Liver (tissue), 9 donors: ENCODE results near the gene TRIM3. TPM values are rescaled to one million over a fixed set of nuclear protein-coding genes. Genes with fewer than 3 reads are reported as not detected.

Source experiments
- DNase-seq: peaks from one replicate; pipeline ENCODE4 v3.0.0-alpha.2; 2017; ENCODE audit warnings: low spot score
- H3K27ac ChIP-seq, 2 donors: one replicate each; pipeline ENCODE4 v1.7.0; 2013; ENCODE audit warnings: inconsistent platforms in 2 of 2, low read length in 2 of 2, control low read depth in 1 of 2, low read depth in 1 of 2, mild to moderate bottlenecking in 1 of 2
- H3K27me3 ChIP-seq, 4 donors: one replicate each; pipeline versions ENCODE4 v1.6.1 to v1.7.0; 2013; ENCODE audit warnings: low read length in 3 of 4, inconsistent platforms in 1 of 4, mild to moderate bottlenecking in 1 of 4, moderate library complexity in 1 of 4; ENCODE audit not compliant: control insufficient read depth in 4 of 4, insufficient read depth in 4 of 4
- H3K36me3 ChIP-seq, 4 donors: one replicate each; pipeline versions ENCODE4 v1.6.1 to v1.7.0; 2013; ENCODE audit warnings: low read length in 3 of 4, mild to moderate bottlenecking in 3 of 4, low read depth in 1 of 4, moderate library complexity in 1 of 4; ENCODE audit not compliant: control insufficient read depth in 4 of 4, insufficient read depth in 3 of 4
- H3K4me1 ChIP-seq, 4 donors: one replicate each; pipeline versions ENCODE4 v1.6.1 to v1.7.0; 2013; ENCODE audit warnings: low read length in 3 of 4, mild to moderate bottlenecking in 3 of 4, moderate library complexity in 1 of 4; ENCODE audit not compliant: control insufficient read depth in 4 of 4, insufficient read depth in 4 of 4
- H3K4me3 ChIP-seq, 3 donors: one replicate each; pipeline versions ENCODE4 v1.6.1 to v1.7.0; 2013; ENCODE audit warnings: low read length in 3 of 3, control low read depth in 1 of 3, low read depth in 1 of 3, mild to moderate bottlenecking in 1 of 3
- H3K9ac ChIP-seq, 2 donors: one replicate each; pipeline ENCODE4 v1.7.0; 2013; ENCODE audit warnings: low read length in 2 of 2, mild to moderate bottlenecking in 2 of 2, moderate library complexity in 2 of 2, control low read depth in 1 of 2, low read depth in 1 of 2
- H3K9me3 ChIP-seq, 4 donors: one replicate each; pipeline versions ENCODE4 v1.6.1 to v1.7.0; 2013; ENCODE audit warnings: low read length in 3 of 4; ENCODE audit not compliant: control insufficient read depth in 4 of 4
- CTCF ChIP-seq: fragments of 150-350 bp; IDR thresholded peaks from 2 replicates; pipeline ENCODE4 v1.5.1; 2017; ENCODE audit warnings: improper control_type of control experiment, low read depth, low read length; ENCODE audit not compliant: missing input control
- EGR1 ChIP-seq, 2 donors: IDR thresholded peaks; 2 replicates each; pipeline ENCODE4 v1.6.1; 2016 to 2018; ENCODE audit warnings: antibody characterized with exemption in 2 of 2, low read depth in 2 of 2
- FOXA2 ChIP-seq: IDR thresholded peaks from 2 replicates; pipeline ENCODE4 v1.6.1; 2016; ENCODE audit warnings: antibody characterized with exemption
- GABPA ChIP-seq, 2 donors: IDR thresholded peaks in 1 of 2; conservative IDR thresholded peaks in 1 of 2; 2 replicates each; pipeline ENCODE4 v1.6.1; 2016; ENCODE audit warnings: antibody characterized with exemption in 2 of 2, mild to moderate bottlenecking in 1 of 2, moderate library complexity in 1 of 2
- HNF4A ChIP-seq, 2 donors: conservative IDR thresholded peaks; 2 replicates each; pipeline ENCODE4 v1.6.1; 2016; ENCODE audit warnings: antibody characterized with exemption in 2 of 2, mild to moderate bottlenecking in 2 of 2
- JUND ChIP-seq, 2 donors: IDR thresholded peaks; 2 replicates each; pipeline ENCODE4 v1.6.1; 2016; ENCODE audit warnings: antibody characterized with exemption in 2 of 2
- NR2F2 ChIP-seq: IDR thresholded peaks from 2 replicates; pipeline ENCODE4 v1.6.1; 2016; ENCODE audit warnings: antibody characterized with exemption
- REST ChIP-seq: IDR thresholded peaks from 2 replicates; pipeline ENCODE4 v1.6.1; 2016; ENCODE audit warnings: antibody characterized with exemption, mild to moderate bottlenecking
- RXRA ChIP-seq, 2 donors: IDR thresholded peaks; 2 replicates each; pipeline ENCODE4 v1.6.1; 2017 to 2018; ENCODE audit warnings: antibody characterized with exemption in 2 of 2, mild to moderate bottlenecking in 1 of 2
- SP1 ChIP-seq: IDR thresholded peaks from 2 replicates; pipeline ENCODE4 v1.6.1; 2018; ENCODE audit warnings: antibody characterized with exemption, mild to moderate bottlenecking
- TAF1 ChIP-seq: conservative IDR thresholded peaks from 2 replicates; pipeline ENCODE4 v1.6.1; 2016; ENCODE audit warnings: antibody characterized with exemption, mild to moderate bottlenecking
- YY1 ChIP-seq: IDR thresholded peaks from 2 replicates; pipeline ENCODE4 v1.6.1; 2016; ENCODE audit warnings: antibody characterized with exemption, mild to moderate bottlenecking
- WGBS: extraction: QIAGEN DNeasy Blood & Tissue Kit; methylation state at CpG from one replicate; pipeline ENCODE4 v1.1.7; 2013; 5-methylcytosine and 5-hydroxymethylcytosine counted together
- polyA plus RNA-seq, 2 donors: library from polyadenylated mRNA; stranded (reverse) in 1 of 2; unstranded in 1 of 2; fragments of 200-250 nt in 1 of 2; fragments of >200 nt in 1 of 2; fragmentation: Nextera tagmentation in 1 of 2; extraction: Ambion mirVana in 1 of 2; gene quantifications; one replicate each; pipeline versions ENCODE4 v1.2.1 to v1.2.3, GENCODE V29; 2013 to 2015
- total RNA-seq, 2 donors: library from RNA; depleted of rRNA; stranded (reverse); fragments of >200 nt; gene quantifications; one replicate each; pipeline ENCODE4 v1.2.3, GENCODE V29; 2014
- donor health status: healthy.
- donor health status: healthy.
- donor health status: healthy.
- donor health status: healthy.
- donor health status: healthy.

TRIM3 gene
- total and polyA plus RNA-seq, 4 donors: 5.2 to 12.7 (median 9.1) TPM

GRCh38 chr11:6468712-6469495, 4.8 kb downstream of the TRIM3 start:
- Histone ChIP-seq H3K9me3 (no peaks in the 10 kb centered on the region), H3K27me3 (no peaks in the 10 kb centered on the region), H3K4me3 (no peak overlapping the region), H3K4me1 (peaks cover 3 to 13% (median 7%) of the 10 kb centered on the region in 4 donors), H3K36me3 (peaks cover 0 to 4% (median 1%) of the 10 kb centered on the region in 4 donors), H3K9ac (no peak overlapping the region), H3K27ac (no peak overlapping the region)
- WGBS: 62% methylated on average over 6 of the region's 6 CpGs
- peak; percentile 80 for DNase-seq
- no peak for TF ChIP-seq TAF1
- TF ChIP-seq SP1: peak; percentile 40
- TF ChIP-seq RXRA (IDR thresholded peaks at IDR 0.05): peak in 1 of 2 donors; percentile 6

GRCh38 chr11:6459099-6459450, 14.7 kb downstream of the TRIM3 start:
- 90% methylated on average over 1 of the region's 1 CpG for WGBS
- no peak overlapping the region for H3K27ac ChIP-seq

GRCh38 chr11:6458352-6459098, 15.2 kb downstream of the TRIM3 start:
- WGBS: 88% methylated on average over 2 of the region's 2 CpGs
- H3K9me3 ChIP-seq: no peaks in the 10 kb centered on the region
- TF ChIP-seq JUND (IDR thresholded peaks at IDR 0.05): no peak
- TF ChIP-seq REST: no peak
- no peak overlapping the region for H3K4me3 ChIP-seq
- H3K27ac ChIP-seq: no peak overlapping the region
- H3K4me1 ChIP-seq: no peaks in the 10 kb centered on the region
- no peaks in the 10 kb centered on the region for H3K27me3 ChIP-seq
- DNase-seq: no peak
- H3K36me3 ChIP-seq: peaks cover 10 to 54% (median 19%) of the 10 kb centered on the region in 4 donors
- no peak overlapping the region for H3K9ac ChIP-seq

More at GRCh38 chr11:6459099-6459450, 14.7 kb downstream of the TRIM3 start:
- Histone ChIP-seq H3K4me1 (no peaks in the 10 kb centered on the region), H3K9me3 (no peaks in the 10 kb centered on the region), H3K4me3 (no peak overlapping the region), H3K36me3 (peaks cover 10 to 53% (median 19%) of the 10 kb centered on the region in 4 donors), H3K9ac (no peak overlapping the region), H3K27me3 (no peaks in the 10 kb centered on the region)
- DNase-seq: no peak
- TF ChIP-seq NR2F2 (no peak), FOXA2 (no peak), CTCF (no peak), SP1 (no peak), YY1 (no peak), HNF4A (conservative IDR thresholded peaks at IDR 0.05) (no peak), EGR1 (IDR thresholded peaks at IDR 0.05; ENCODE audit: low read depth in 2 of 2) (no peak), GABPA (IDR thresholded peaks at IDR 0.05 in 1 of 2, conservative IDR thresholded peaks at IDR 0.05 in 1 of 2) (no peak), JUND (IDR thresholded peaks at IDR 0.05) (no peak)
